Measurements from ENCODE around the gene LPCAT1.
"Not testable (repeated sequence)": the region's sequence is repeated elsewhere in the genome, so short reads cannot be mapped to it uniquely, and the experiment has no call there.

LPCAT1 gene

DNA sequence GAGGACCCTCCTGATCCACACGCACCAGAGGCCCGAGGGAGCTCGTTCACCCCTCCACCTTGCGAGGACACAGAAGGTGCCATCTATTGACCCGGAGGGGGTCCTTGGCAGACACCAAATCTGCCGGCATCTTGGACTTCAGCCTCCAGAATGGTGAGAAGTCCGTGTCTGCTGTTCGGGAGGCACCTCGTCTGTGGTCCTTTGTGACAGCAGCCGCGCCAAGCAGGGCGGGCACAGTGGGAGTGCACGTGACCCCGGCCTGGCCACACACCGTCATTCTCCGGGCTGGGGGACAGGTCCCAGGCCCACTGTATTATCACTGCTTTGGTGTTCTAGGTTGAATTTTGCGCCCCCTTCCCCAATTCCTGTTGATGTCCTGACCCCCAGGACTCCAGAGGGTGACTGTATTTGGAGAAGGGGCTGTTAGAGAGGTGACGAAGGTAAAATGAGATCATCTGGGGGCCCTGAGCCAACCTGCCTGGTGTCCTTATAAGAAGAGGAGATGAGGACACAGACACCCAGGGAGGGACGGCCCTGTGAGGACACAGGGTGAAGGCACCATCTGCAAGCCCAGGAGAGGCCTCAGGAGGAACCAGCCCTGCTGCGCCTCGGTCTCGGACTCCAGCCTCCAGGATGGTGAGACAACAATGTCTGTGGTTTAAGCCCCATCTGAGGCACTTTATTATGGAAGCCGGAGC, 15.7 kb downstream of the LPCAT1 start:
- DNase-seq = no peak

DNA sequence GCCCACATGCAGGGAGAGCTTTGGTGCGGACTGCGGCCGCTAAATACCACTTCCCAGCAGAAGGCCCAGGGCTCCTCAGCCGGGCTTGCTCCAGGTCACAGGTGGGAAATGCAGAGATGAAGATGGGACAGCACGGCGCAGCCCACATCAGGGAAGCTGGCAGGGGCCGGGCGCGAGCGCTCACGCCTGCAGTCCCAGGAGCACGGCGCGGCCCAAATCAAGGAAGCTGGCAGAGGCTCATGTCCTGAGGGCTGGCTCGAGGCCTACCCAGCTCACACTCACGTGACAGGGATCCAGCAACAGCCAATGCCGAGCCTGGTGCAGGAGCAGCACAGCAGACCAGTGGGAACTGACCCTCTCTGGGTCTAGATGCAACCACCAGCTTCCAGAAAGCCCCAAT, 16.3 kb downstream of the LPCAT1 start:
- no peak for DNase-seq

DNA sequence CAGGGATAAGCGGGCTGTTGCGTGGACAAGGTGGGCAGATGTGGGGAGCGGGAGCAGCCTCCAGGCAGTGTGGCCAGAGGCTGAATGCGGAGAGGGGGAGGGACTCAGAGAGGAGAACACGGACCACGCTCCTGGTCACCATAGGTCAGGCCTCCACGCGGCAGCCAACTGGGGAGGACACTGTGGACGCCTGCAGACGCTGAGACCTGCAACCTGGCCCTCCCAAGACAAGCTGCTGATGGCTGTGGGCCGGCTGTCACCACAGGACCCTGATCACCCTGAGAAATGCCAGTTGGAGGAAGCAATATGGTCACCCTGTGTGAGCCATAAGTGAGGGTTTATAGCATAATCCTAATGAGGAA, 16.8 kb downstream of the LPCAT1 start:
- DNase-seq = no peak

DNA sequence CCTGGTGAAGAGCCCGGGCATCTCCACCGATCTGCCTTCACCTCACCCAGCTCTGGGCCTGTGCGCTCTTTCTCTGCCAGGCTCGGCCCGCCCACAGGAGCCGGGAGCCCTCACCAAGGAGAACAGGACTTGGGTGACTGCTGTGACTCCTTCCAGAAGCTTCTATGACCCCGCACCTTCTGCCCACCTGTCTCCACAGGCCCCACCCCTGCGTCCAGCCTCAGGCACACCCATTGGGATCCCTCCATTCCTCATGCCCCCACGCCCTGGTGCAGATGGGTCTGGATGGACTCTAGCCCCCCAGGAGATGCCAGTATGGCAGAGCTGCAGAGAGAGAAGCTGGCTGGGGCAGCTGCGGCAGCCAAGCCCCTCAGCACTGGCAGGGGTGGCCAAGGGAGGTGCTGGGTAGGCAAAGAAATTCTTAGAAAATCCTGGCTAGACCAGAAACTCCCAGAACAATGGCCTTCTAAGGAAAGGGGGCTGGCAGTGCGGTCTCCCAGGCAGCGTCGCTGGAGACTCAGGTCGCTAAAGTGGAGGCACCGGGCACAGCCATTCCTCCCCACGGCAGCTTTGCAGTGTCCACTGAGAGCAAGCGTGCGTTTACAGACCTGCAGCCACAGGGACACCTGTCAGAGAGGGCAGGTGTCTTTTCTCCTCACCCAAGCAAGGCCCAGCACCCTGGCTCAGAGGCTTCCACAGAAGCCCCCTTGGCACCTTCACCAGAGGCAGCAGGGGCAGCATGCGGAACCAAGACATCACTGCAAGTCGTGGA, 17.3 kb downstream of the LPCAT1 start:
- no peak for DNase-seq

DNA sequence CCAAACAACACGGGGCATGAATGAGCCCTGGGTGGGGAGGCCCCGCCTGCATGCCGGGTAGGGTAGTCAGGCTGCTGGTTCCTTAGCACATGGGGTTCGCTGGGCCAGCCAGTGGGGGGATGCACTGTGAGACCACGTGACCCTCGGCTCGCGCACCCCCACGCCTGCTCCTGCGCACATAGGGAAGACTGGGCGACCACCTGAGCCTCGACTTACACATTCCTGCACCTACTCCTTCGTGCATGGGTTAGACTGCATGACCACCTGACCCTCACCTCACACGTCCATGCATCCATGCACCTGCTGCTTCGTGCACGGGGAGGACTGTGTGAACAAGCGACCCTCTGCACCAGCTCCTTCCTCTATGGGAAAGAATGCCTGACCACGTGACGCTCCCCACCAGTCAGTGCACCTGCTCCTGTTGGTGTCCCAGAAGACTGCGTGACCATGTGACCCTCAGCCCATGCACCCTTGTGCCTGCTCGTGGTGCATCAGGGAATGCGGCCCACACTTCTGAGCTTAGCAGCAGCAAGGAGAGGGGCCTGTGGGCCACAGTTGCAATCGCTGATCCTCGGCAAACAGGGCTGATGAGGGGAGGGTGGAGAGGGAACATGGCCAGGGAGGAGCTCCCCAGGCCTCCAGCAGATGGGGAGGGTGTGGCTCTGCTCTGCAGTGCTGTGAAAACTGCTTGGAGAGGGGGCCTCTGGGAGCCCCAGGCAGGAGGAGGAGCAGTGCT, 18.1 kb downstream of the LPCAT1 start:
- no peak for DNase-seq

DNA sequence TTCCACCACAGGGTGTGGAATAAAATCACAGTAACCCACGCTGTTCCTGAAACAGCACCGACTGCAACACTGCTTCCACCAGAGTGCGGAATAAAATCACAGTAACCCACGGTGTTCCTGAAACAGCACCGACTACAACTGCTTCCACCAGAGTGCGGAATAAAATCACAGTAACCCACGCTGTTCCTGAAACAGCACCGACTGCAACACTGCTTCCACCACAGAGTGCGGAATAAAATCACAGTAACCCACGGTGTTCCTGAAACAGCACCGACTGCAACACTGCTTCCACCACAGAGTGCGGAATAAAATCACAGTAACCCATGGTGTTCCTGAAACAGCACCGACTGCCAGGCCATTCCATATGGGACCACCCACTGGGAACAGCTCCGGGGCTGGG, 18.7 kb downstream of the LPCAT1 start:
- DNase-seq = not testable (repeated sequence)

DNA sequence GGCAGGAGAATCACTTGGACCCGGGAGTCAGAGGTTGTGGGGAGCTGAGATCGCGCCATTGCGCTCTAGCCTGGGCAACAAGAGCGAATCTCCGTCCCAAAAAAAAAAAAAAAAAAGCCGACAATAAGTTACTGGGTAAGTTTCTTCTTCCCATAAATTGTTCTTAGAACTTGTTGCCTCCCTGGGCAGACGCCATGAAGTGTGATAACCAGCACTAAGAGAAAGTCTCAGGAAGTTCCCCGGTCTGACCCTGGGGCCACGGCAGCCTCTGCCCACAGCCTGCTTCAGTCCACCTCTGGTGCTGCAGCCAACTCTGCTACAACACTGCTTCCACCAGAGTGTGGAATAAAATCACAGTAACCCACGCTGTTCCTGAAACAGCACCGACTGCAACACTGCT, 19.1 kb downstream of the LPCAT1 start:
- no peak for DNase-seq

DNA sequence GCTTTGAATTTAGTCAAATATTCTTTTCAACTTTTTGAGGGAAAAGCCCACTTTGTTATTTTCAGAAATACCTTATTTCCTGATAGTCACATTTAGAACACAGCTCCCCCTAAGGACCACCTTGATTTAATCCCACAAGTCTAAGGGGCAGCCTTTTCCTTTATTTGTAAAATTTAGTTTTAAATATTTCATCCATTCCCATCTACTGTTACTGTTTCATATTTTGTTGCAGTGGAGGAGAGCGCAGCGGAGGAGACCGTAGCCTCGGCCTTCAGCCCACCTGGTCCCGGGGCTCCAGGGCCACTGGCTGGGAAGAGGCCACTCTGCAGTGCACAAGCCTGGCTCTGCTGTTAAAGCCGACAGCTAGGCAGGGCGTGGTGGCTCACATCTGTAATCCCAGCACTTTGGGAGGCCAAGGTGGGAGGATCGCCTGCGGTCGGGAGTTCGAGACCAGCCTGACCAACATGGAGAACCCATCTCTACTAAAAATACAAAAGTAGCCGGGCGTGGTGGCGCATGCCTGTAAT, 19.6 kb downstream of the LPCAT1 start:
- DNase-seq = no peak

DNA sequence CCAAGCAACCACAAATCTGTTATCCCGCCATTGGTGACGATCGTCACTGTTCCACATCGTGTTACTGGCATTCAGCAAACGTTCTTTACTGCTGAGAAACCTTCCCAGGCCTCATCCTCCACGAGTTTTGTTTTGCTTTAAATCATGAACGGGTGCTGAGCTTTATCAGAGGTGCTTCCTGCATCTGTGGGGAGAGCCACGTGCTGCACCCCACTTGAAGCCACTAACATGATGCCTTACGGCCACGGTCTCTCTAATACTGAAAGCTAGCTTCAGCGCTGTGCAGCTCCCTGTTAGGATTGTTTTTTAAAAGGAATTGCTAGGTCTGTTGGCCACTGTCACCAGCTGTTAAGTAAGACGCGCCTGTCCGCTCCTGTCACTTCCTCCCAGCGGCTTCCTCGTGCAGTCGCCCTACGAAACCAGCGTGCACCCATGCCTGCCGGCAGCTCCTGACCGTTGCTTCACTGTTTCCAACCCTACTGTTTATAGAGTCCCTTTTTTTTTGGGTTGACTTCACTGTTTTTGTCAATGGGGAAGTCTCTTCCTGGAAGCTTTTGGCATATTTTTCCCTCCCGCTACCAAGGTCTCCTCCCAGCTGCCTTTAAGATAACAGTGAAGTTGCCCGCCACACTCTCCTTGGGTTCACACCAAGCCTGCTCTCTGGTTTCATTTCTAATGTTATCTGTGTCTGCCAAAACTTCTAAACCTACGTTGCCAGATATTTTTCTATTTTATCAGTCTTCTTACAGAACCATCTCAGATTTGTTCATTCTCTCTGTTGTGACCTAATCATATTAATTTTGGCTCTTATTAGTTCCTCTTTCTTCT, 20.3 kb downstream of the LPCAT1 start:
- DNase-seq = no peak

DNA sequence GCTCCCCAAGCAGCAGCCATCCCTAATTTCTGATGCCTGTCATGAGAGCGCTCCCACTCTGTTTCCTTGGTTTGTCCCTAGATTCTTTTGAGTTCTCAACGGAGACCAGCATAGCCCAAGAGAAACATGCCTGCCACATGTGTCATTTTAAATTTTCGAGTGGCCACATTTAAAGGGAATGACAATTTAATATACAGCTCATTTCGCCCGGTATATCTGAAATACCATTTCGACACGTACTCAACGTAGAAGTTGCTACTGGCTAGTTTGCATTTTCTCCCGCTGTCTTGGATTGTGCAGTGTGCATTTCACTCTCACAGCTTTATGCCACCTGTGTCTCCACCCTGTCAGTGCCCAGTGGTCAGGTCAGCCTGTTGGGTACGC, 21.0 kb downstream of the LPCAT1 start:
- no peak for DNase-seq

DNA sequence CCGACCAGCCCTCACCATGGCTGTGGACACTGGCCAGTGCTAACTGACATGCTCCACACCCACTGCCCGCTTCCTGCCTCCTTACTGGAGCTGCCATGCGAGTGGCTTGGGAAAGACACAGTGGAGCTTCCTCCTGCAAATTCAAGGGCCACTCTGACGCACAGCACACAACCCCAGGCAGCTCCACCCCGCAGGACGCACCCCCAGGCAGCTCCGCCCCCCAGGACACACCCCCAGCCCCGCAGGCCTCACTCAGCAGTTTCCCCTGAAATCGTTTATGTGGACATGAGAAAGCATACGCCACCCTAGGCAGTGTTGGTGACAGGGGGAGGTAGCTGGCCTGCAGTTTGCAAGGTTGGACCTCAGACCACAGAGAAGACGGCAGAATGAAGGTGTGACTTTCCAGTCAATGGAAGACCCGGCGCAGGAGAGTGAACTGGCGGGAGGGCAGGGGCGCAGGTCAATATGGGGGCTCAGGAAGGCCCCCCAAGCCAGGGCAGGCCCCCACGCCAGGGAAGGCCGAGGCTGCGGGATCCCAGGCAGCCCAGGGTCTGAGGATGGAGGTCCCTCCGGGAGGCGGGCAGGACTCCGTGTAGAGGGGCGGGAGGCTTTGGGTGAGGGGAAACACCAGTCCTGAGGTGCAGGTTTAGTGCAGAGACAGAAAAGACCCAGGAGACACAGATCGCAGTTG, 21.6 kb downstream of the LPCAT1 start:
- no peak for DNase-seq

DNA sequence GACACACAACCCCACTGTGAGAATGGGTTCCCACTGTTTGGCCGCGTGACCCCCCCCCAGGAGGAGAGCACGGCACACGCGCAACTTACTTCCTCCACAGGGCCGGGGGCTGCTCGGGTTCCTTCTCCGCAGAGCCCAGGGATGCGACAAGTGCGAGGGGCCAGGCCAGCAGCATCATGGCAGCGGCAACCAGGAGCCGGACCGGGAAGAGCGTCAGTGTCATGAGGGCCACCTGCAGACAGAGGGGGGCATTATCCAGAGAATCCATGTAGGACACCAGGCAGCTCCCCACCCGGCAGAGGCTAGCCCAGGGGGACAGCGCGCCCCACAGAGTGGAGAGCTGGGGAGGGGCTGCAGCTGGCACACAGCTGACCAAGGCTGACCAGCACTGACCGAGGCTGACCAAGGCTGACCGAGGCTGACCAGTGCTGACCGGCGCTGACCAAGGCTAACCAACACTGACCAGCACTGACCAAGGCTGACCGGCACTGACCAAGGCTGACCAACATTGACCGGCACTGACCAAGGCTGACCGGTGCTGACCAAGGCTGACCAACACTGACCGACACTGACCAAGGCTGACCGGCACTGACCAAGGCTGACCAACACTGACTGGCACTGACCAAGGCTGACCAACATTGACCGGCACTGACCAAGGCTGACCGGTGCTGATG, 22.3 kb downstream of the LPCAT1 start:
- no peak for DNase-seq

DNA sequence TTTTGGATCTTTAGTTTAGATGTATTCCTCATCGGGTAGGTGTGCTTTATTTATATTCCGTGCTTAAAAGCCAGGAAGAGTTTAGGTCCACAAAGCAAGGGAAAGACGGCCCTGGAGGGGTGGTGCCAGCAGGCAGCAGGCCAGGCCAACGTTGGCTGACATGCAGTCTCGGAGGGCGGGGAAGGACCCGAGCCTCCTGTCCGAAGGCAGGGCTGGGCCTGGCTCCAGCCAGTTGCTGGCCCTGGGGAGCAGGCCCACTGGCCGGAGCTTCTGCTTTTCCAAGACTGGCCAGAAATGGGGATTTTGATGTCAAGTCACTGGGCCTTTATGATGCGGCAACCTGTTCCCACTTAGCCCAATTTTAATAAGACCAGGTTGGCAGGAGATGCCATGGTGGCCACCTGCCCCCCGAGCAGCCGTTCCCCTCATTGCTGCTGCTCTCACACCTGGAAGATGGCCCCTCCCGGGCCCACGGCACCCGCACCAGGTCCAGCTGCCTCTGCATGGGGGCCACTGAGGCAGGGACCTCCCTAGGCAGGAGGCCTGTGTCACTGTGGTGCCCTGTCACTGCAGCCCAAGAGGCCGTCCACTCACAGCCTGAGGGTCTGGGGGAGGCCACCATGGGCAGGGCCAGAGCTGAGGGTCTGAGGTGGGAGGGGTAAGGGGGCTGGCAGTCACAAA, 23.2 kb downstream of the LPCAT1 start:
- no peak for DNase-seq

DNA sequence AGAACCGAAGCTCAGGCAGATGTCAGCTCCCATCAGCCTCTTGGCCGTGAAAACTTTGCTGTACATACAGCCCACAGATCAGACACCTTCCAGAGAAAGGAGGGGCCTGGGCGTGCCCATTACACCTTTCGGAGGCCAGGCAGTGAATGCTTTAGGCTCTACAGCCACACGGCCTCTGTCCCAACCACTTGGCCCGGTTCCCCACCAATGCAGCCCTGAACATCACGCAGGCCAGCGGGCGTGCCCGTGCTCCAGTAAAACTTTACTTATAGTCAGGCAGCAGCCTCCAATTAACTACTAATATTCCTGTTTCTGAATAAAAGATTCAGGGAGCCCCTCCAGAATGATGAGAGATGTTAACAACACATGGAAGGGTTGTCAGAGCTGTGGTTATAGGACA, 23.9 kb downstream of the LPCAT1 start:
- DNase-seq = no peak

DNA sequence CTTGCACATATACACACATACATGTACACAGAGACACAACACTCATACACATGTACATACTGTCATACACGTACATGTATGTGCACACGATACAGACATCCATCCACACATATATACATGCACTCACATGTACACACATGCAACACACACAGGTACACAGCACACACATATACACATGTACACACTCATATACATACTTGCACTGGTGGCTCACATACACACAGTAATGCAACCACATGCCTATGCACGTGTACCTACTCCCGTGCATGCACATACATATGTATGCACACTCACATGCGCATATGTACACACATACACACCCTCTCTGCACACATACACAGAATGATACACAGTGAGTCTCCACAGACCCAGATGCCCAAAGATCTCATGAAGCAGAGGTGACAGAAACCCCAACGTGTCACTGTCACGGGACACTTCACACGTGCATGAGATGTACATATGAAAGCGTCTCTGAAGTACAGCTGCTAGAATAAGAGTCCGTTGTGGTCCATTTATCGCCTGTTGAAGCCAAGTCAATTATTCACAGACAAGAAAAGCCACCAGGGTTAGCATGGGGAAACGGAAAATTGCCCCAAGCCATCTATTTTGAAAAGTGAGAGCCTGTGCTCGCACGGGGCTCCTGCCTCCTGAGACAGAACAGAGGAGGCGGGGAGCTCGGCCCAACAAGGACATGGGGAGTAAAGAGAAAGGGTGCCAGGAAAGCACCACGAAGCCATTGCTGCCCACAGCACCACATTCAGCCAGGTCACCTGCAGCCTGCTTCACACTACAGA, 24.9 kb downstream of the LPCAT1 start:
- no peak for DNase-seq

DNA sequence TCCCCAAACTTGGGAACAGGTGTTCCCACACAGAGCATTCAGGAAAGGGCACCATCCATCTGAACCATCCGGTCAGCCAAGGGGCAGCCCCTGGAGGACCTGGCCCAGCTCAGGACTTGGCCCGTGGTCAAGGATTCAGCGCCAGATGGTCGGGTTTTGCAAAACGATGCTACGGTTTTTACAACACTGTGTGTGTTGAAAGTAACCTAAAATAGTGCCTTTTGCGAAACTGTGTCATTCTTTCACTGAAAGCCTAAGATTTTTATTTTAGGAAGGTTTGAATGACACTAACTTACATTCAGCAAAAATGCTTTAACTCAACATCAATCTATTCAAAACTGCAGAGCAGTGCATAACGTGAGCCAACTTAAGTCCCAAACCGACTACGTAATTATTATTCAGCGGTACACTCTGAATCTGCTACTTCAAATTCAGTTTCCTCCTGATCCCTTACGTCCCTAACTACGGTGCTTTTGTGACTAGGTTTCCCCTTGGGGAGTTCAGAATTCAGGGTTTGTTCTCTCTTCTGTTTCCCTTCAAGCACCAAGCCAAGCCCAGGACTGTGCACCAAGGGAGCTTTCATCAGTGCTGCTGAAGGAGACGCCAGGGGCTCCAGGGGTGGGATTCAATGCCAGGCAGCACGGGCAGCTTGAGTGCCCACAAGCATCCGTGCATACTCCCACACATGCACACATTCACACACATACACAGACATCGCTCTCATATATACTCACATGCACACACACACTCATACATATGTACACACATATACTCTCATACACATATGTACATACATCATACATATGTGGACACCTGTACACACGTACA, 25.8 kb downstream of the LPCAT1 start:
- DNase-seq = no peak

DNA sequence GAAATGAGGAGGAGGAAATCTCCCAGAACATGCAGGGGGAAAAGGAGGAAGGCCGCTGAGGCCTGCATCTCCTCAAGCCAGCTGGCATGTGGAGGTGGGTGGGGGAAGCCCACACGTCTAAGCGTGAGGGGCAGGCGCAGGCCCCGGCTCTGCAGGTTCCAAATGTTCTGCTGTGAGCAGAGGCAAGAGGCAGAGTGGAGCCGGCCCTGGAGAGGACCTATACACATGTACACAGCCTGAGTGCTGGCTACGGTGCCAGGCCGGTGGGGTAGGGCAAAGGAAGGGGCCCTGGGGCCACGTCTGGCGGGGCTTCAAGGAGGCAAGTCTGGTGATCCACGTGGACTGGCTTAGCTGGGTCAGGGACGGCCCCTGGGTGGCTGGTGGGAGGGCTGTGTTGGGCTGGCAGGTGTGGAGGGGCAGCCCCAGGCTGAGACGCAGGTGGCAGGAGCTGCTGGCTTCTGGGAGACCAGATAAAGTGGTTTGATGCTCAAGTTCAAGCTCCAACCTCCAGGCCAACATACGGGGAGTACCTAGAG, 26.4 kb downstream of the LPCAT1 start:
- DNase-seq = no peak

DNA sequence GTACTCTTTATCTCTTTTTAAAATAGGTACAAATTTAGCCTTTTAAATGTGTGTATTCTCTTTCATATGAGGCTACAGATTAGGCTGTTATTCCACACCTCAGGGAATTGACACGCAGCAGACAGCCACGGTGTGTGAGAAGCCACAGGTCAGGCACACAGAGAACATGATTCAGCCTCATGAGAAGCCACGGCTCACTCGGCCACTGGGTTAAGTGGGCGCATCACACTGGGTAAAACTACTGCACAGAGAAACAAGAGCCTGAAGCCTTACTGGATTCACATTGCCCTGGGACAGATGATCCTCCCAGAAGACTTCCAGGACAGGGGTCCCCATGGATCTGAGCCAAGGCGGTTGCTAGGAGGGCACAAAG, 28.2 kb downstream of the LPCAT1 start:
- DNase-seq = no peak
